ENCODE data around the gene PXDN.
A peak's percentile ranks its signal among the peaks of the same experiment; 100 is the strongest.

Gene PXDN

GRCh38 chr2:1754461-1755170 is 10.3 kb upstream of the PXDN start:
- Histone ChIP-seq H3K27me3 (replicated peaks; ENCODE audit: control insufficient read depth, insufficient read depth, low read length) (no peaks in the 10 kb centered on the region), H3K4me3 (replicated peaks; ENCODE audit: low read depth, low read length) (no peak overlapping the region), H3K36me3 (ENCODE audit: control insufficient read depth, insufficient read depth, low read length) (no peaks in the 10 kb centered on the region)
- TF ChIP-seq, protein P1, sequence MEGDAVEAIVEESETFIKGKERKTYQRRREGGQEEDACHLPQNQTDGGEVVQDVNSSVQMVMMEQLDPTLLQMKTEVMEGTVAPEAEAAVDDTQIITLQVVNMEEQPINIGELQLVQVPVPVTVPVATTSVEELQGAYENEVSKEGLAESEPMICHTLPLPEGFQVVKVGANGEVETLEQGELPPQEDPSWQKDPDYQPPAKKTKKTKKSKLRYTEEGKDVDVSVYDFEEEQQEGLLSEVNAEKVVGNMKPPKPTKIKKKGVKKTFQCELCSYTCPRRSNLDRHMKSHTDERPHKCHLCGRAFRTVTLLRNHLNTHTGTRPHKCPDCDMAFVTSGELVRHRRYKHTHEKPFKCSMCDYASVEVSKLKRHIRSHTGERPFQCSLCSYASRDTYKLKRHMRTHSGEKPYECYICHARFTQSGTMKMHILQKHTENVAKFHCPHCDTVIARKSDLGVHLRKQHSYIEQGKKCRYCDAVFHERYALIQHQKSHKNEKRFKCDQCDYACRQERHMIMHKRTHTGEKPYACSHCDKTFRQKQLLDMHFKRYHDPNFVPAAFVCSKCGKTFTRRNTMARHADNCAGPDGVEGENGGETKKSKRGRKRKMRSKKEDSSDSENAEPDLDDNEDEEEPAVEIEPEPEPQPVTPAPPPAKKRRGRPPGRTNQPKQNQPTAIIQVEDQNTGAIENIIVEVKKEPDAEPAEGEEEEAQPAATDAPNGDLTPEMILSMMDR (IDR thresholded peaks at IDR 0.05; ENCODE audit: insufficient read depth, low read length, poor library complexity, severe bottlenecking) = no peak
- DNase-seq (ENCODE audit: extremely low read depth, insufficient read length) = no peak

DNA sequence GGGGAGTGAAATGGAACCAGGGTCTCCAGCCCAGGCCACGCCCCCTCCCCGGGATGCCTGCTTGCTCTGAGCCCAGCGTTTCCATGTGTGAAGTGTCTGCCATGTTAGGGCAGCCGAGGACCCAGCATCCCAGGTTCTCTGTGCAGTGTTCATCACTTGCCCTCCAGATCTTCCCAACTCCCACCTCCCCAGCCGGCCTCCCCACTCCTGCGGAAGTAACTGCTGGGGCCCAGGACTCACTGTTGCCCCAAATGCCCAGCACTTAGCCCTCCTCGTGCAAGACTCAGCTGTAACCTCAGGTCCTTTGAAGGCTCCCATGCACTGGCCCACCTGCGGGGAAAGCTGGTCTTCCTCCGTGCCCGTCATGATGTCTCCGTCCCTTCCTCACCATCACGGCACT is 9.7 kb upstream of the PXDN start:
- no peak for DNase-seq (ENCODE audit: extremely low read depth, insufficient read length)
- TF ChIP-seq, protein P1 (IDR thresholded peaks at IDR 0.05; ENCODE audit: insufficient read depth, low read length, poor library complexity, severe bottlenecking) = no peak
- Histone ChIP-seq H3K4me3 (replicated peaks; ENCODE audit: low read depth, low read length) (no peak overlapping the region), H3K36me3 (ENCODE audit: control insufficient read depth, insufficient read depth, low read length) (no peaks in the 10 kb centered on the region), H3K27me3 (replicated peaks; ENCODE audit: control insufficient read depth, insufficient read depth, low read length) (no peaks in the 10 kb centered on the region)

- Histone ChIP-seq H3K27me3 (replicated peaks; ENCODE audit: control insufficient read depth, insufficient read depth, low read length) (no peaks in the 10 kb centered on the region), H3K36me3 (ENCODE audit: control insufficient read depth, insufficient read depth, low read length) (no peaks in the 10 kb centered on the region), H3K4me3 (replicated peaks; ENCODE audit: low read depth, low read length) (no peak overlapping the region)
- TF ChIP-seq, protein P1 (IDR thresholded peaks at IDR 0.05; ENCODE audit: insufficient read depth, low read length, poor library complexity, severe bottlenecking) = no peak
- no peak for DNase-seq (ENCODE audit: extremely low read depth, insufficient read length)
Measured at GRCh38 chr2:1752751-1753150, 8.4 kb upstream of the PXDN start.

DNA sequence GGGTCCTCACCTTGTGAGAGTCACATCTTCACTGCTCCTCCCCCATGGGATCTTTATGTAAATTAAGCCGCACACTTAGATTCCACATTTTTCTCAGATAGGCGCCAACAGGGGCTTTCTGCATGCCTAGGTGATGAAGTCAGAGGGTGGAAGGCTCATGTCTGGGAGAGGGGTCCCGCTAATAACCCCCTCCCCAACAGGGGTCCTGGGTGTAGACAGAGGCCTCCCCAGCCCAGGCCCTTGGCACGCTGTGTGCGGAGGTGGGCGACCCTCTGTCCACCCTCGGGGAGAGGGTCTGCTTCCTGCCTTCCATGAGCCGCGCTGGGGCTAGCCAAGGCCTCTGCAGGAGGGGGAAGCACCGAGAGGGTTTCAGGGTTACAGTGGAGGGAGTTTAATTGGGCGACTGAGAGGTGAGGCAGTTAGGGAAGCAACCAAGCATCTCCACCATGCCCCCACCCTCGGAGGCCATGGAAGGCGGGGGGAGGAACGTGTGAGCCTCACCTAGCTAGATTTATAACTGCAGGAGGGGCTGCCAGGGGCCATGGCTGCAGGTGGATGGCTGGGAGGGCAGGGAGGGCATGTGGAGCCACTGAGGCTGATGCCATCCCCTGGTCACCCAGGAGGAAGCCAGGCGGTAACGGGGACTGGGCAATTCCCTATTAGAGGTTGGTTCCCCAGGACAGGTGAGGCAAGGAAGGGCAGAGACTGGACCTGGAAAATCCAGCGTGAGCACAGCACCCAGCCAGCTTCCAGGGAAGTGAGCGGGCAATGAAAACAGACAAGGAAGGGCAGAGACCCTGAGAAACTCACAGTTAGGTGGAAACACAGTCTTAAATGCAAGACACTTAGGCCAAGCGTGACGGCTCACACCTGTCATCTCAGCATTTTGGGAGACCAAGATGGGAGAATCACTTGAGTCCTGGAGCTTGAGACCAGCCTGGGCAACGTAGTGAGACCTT is 7.7 kb upstream of the PXDN start:
- no peak for DNase-seq (ENCODE audit: extremely low read depth, insufficient read length)
- Histone ChIP-seq H3K4me3 (replicated peaks; ENCODE audit: low read depth, low read length) (no peak overlapping the region), H3K27me3 (replicated peaks; ENCODE audit: control insufficient read depth, insufficient read depth, low read length) (no peaks in the 10 kb centered on the region), H3K36me3 (ENCODE audit: control insufficient read depth, insufficient read depth, low read length) (no peaks in the 10 kb centered on the region)
- TF ChIP-seq, protein P1 (IDR thresholded peaks at IDR 0.05; ENCODE audit: insufficient read depth, low read length, poor library complexity, severe bottlenecking) = no peak

DNA sequence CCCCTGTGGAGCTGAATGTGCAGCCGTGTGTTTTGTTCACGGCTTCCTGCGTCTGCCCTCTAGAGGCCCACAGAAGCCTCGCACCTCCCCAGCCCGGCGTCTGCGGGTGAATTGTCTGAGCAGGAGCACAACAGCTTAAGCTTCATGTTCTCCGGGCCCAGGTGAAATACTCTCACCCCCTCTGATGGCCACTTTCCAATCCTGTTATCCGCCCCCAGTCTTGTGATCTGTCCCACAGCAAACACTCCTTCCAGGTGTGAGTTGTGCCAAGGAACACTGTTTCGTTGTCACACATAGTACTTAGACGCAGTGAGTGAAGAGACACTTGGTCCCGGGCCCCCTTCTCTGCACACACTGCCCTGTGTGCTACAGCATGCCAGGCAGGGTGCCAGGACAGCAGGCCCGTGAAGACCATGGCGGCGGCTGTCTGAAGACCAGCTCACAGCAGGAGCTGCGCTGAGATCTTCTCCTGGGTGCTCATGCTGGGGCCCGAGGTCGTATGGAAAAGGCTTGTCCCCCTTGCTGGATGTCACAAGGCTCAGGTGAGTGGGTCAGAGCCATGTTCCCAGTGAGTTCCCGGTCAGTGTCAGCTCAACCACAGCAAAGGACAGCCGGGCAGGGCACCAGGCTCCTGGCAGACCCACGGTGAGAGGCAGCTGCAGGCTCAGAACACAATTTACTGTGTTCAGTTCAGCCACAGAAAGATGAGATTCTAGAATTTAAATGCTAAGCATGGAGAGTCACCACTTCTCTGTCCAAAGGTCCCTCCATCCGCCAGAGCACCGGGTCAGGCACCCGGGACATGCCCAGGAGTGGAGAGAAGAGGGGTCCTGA is 6.8 kb upstream of the PXDN start:
- TF ChIP-seq, protein P1 (IDR thresholded peaks at IDR 0.05; ENCODE audit: insufficient read depth, low read length, poor library complexity, severe bottlenecking) = peak; percentile 58
- Histone ChIP-seq H3K27me3 (replicated peaks; ENCODE audit: control insufficient read depth, insufficient read depth, low read length) (no peaks in the 10 kb centered on the region), H3K4me3 (replicated peaks; ENCODE audit: low read depth, low read length) (no peak overlapping the region), H3K36me3 (ENCODE audit: control insufficient read depth, insufficient read depth, low read length) (no peaks in the 10 kb centered on the region)
- no peak for DNase-seq (ENCODE audit: extremely low read depth, insufficient read length)

Measured in GM06990 (cell line).